Activated naive CD4-positive, alpha-beta T cell treated with anti-CD3 and anti-CD28 coated beads for 36 hours (primary cell): ENCODE measurements around the gene PYGO2. TPM values are rescaled to one million over a fixed set of nuclear protein-coding genes. Genes with fewer than 3 reads are reported as not detected.
"Not testable (repeated sequence)": the region's sequence is repeated elsewhere in the genome, so short reads cannot be mapped to it uniquely, and the experiment has no call there.

Experiments
- CTCF ChIA-PET: fragments of 350-600 bp; sonication (Branson Sonifier 250); formaldehyde crosslinking; loops from one replicate; lab custom pipeline; 2021; ENCODE audit warnings: antibody characterized with exemption; lab: Charles Lee
- DNase-seq: peaks from one replicate; pipeline ENCODE4 v3.0.0-alpha.2; 2020
- H3K27ac Mint-ChIP-seq: one replicate; pipeline ENCODE4 v1.8.0; 2021; ENCODE audit warnings: mild to moderate bottlenecking, mixed read lengths
- H3K27me3 Mint-ChIP-seq: one replicate; pipeline ENCODE4 v1.8.0; 2021; ENCODE audit warnings: low read depth, mixed read lengths
- H3K36me3 Mint-ChIP-seq: one replicate; pipeline ENCODE4 v1.8.0; 2021; ENCODE audit warnings: low read depth, mixed read lengths
- H3K4me1 Mint-ChIP-seq: one replicate; pipeline ENCODE4 v1.8.0; 2021; ENCODE audit warnings: low read depth, mixed read lengths
- H3K4me3 Mint-ChIP-seq: one replicate; pipeline ENCODE4 v1.8.0; 2021; ENCODE audit warnings: mild to moderate bottlenecking, moderate library complexity, mixed read lengths
- H3K9me3 Mint-ChIP-seq: one replicate; pipeline ENCODE4 v1.8.0; 2021; ENCODE audit warnings: mixed read lengths
- intact Hi-C: fragments of 100-400 bp; cut with micrococcal nuclease; formaldehyde crosslinking; loops from one replicate; pipeline ENCODE4 v1.15.1; 2023
- microRNA-seq: library from miRNA; unstranded; fragments of <30 nt; microRNA quantifications from one replicate; pipeline ENCODE4 v1.2.0, GENCODE V29; 2022; ENCODE audit warnings: borderline microRNAs expressed, borderline replicate concordance
- total RNA-seq, 2 experiments: library from RNA; stranded (reverse); gene quantifications; one replicate each; pipeline ENCODE4 v1.2.3, GENCODE V29; 2021

PYGO2 gene
- total RNA-seq, 2 experiments from 2014 or later = 35.6 to 36.3 TPM

DNA sequence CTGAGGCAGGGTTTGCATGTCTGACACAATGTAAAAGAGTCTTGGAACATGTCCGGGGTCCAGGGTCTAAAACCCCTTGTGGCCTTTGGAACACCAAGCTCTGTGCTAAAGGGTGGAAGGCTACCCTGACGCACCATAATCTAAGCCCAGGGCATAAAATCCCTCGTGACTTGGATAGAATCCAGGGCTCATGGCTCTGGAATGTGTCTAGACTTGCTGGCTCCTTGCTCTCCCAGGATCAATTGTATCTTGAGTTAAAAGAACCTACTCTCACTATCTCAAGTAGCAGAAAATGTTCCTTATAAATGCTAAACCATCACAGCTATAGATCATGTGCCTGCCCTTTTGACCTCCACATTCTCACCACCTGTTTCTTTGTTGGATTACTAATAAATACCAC is 53.5 kb downstream of the PYGO2 start:
- H3K4me1 Mint-ChIP-seq, H3K27ac Mint-ChIP-seq, H3K36me3 Mint-ChIP-seq: not testable (repeated sequence)

More for the DNA sequence above, 53.5 kb downstream of the PYGO2 start:
- H3K9me3 Mint-ChIP-seq, DNase-seq, CTCF ChIA-PET, H3K27me3 Mint-ChIP-seq, intact Hi-C loops, H3K4me3 Mint-ChIP-seq: not testable (repeated sequence)

Small RNA genes within 50 kb of the gene (microRNA-seq; reads per million reads assigned to microRNA genes)
- not detected for gene MIR4258

Other genes with a start within 250 kb of the PYGO2 start
- gene KCNN3, start 91.5 kb downstream of the PYGO2 start, total RNA-seq = under 1 TPM; 0.25 to 0.26 TPM
- 10 to 100 TPM; 29.8 to 30.5 TPM for gene PMVK, start 25.1 kb downstream of the PYGO2 start, total RNA-seq
- 10 to 100 TPM; 55.3 to 55.5 TPM for gene PBXIP1, start 5.7 kb downstream of the PYGO2 start, total RNA-seq
- gene SHC1, start 9.0 kb upstream of the PYGO2 start, total RNA-seq = 10 to 100 TPM; 35.5 to 40.8 TPM
- gene CKS1B, start 12.9 kb upstream of the PYGO2 start, total RNA-seq = 100 to 1,000 TPM; 283 to 291 TPM
- 10 to 100 TPM; 27.2 to 30.0 TPM for gene FLAD1, start 21.6 kb upstream of the PYGO2 start, total RNA-seq
- under 1 TPM; 0.36 to 0.99 TPM for gene LENEP, start 31.8 kb upstream of the PYGO2 start, total RNA-seq
- gene ZBTB7B, start 41.0 kb upstream of the PYGO2 start, total RNA-seq = 100 to 1,000 TPM in 1 of 2 experiments, 10 to 100 TPM in 1; 90.6 to 101 TPM
- gene DCST2, start 72.0 kb upstream of the PYGO2 start, total RNA-seq = 1 to 10 TPM; 1.1 to 1.5 TPM
- not detected for gene DCST1, start 72.0 kb upstream of the PYGO2 start, total RNA-seq
- 10 to 100 TPM; 53.8 to 55.8 TPM for gene ADAM15, start 89.5 kb upstream of the PYGO2 start, total RNA-seq
- gene EFNA4, start 102.0 kb upstream of the PYGO2 start, total RNA-seq = 1 to 10 TPM; 3.3 to 4.5 TPM
- 1 to 10 TPM; 1.3 to 2.5 TPM for gene EFNA3, start 117.1 kb upstream of the PYGO2 start, total RNA-seq
- gene EFNA1, start 166.1 kb upstream of the PYGO2 start, total RNA-seq = under 1 TPM; 0.26 to 0.32 TPM
- gene SLC50A1, start 174.1 kb upstream of the PYGO2 start, total RNA-seq = 10 to 100 TPM; 48.4 to 52.7 TPM
- gene DPM3, start 178.7 kb upstream of the PYGO2 start, total RNA-seq = 10 to 100 TPM; 31.4 to 35.5 TPM
- gene KRTCAP2, start 211.5 kb upstream of the PYGO2 start, total RNA-seq = 100 to 1,000 TPM; 129 to 137 TPM
- gene TRIM46, start 212.1 kb upstream of the PYGO2 start, total RNA-seq = 1 to 10 TPM; 3.2 to 3.6 TPM
- gene THBS3, start 246.1 kb upstream of the PYGO2 start, total RNA-seq = 10 to 100 TPM; 15.4 to 15.7 TPM
- gene MTX1, start 246.9 kb upstream of the PYGO2 start, total RNA-seq = 10 to 100 TPM; 46.8 to 47.4 TPM